ENCODE results near the gene CKAP2L.

DNA sequence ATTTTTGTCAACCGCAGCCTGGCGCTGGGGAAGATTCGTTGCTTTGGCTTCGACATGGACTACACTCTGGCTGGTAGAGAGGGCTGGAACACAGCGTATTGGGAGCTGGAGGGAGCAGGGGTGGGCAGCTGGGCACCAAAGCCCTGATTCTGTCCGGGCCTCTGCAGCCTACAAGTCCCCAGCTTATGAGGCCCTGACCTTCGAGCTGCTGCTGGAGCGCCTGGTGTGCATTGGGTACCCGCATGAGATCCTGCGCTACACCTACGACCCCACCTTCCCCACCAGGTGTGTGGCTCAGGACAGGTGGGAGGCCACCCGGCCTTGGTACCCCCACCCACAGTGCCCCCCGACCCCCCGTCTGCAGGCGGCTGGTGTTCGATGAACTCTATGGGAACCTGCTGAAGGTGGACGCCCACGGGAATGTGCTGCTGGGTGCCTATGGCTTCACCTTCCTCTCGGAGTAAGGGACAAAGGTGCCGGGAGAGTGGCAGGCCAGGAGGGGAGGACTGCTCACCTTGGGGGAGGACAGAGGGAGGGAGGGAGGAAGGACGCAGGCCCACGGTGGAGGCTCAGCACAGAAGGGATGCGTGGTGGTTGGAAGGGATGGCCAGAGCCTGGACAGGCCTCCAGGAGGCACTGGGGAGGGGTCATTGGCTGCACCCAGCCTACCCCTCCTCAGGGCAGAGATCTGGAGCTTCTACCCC lies 42.4 kb downstream of the CKAP2L start:
- no peak for TF ChIP-seq POLR2AphosphoS5 (IDR thresholded peaks at IDR 0.05)
- TF ChIP-seq, protein P1, sequence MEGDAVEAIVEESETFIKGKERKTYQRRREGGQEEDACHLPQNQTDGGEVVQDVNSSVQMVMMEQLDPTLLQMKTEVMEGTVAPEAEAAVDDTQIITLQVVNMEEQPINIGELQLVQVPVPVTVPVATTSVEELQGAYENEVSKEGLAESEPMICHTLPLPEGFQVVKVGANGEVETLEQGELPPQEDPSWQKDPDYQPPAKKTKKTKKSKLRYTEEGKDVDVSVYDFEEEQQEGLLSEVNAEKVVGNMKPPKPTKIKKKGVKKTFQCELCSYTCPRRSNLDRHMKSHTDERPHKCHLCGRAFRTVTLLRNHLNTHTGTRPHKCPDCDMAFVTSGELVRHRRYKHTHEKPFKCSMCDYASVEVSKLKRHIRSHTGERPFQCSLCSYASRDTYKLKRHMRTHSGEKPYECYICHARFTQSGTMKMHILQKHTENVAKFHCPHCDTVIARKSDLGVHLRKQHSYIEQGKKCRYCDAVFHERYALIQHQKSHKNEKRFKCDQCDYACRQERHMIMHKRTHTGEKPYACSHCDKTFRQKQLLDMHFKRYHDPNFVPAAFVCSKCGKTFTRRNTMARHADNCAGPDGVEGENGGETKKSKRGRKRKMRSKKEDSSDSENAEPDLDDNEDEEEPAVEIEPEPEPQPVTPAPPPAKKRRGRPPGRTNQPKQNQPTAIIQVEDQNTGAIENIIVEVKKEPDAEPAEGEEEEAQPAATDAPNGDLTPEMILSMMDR (IDR thresholded peaks at IDR 0.05), result no peak
